Activated naive CD4-positive, alpha-beta T cell treated with anti-CD3 and anti-CD28 coated beads, Interleukin-2, amount 50 U/mL, for 72 hours (primary cell): Measurements from ENCODE around the gene VASN. TPM values are rescaled to one million over a fixed set of nuclear protein-coding genes. Genes with fewer than 3 reads are reported as not detected.
"Not testable (repeated sequence)": the region's sequence is repeated elsewhere in the genome, so short reads cannot be mapped to it uniquely, and the experiment has no call there.

Experiments used
- ATAC-seq, 2 donors: fragments of 150-1000 bp; cut with Tn5 transposase; 2 replicates each; pipeline ENCODE4 v1.10.0; 2021; ENCODE audit warnings: mild to moderate bottlenecking in 2 of 2, moderate library complexity in 2 of 2
- DNase-seq, 2 donors: peaks; one replicate each; pipeline ENCODE4 v3.0.0; 2021 to 2022; ENCODE audit warnings: low spot score in 2 of 2
- H3K27ac Mint-ChIP-seq, 2 donors: one replicate each; pipeline ENCODE4 v1.8.0; 2022; ENCODE audit warnings: mild to moderate bottlenecking in 2 of 2, mixed read lengths in 2 of 2
- H3K36me3 Mint-ChIP-seq, 2 donors: one replicate each; pipeline ENCODE4 v1.8.0; 2022; ENCODE audit warnings: mixed read lengths in 2 of 2
- H3K9me3 Mint-ChIP-seq, 2 donors: one replicate each; pipeline ENCODE4 v1.8.0; 2022; ENCODE audit warnings: mixed read lengths in 2 of 2
- total RNA-seq, 2 donors: library from RNA; stranded (reverse); gene quantifications; one replicate each; pipeline ENCODE4 v1.2.3, GENCODE V29; 2022

VASN gene
- total RNA-seq, 2 donors from 2014 or later, result not detected

- H3K36me3 Mint-ChIP-seq, ATAC-seq, H3K9me3 Mint-ChIP-seq, DNase-seq: not testable (repeated sequence)
- peak overlapping the region in 1 of 2 donors; percentile 29 for H3K27ac Mint-ChIP-seq
These were observed 37.9 kb upstream of the VASN start for GRCh38 chr16:4333714-4334113.

DNA sequence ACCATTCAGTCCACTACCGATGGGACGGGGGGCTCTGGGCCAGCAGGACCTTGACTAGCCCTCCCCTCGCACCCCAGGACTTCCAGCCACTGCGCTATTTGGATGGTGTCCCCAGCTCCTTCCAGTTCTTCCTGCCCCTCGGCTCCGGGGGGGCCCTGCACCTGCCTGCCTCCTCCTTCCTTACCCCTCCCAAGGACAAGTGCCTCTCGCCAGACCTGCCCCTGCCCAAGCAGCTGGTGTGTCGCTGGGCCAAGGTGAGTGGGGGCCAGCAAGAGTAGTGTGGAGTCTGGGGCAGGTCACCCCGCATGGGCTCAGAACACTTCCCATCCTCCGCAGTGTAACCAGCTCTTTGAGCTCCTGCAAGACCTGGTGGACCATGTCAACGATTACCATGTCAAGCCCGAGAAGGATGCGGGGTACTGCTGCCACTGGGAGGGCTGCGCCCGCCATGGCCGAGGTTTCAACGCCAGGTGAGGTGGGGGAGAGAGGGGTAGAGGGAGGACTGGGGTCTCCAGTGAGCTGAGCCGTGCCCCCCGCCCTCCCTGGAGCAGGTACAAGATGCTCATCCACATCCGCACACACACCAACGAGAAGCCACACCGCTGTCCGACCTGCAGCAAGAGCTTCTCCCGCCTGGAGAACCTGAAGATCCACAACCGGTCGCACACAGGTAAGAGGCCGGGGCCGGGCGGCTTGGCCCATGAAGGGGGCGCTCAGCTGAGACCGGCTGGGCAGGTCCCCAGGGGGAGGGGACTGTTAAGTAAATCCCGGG is 36.7 kb upstream of the VASN start:
- no peaks in the 10 kb centered on the region for H3K9me3 Mint-ChIP-seq
- H3K27ac Mint-ChIP-seq, result no peak overlapping the region
- H3K36me3 Mint-ChIP-seq, result no peaks in the 10 kb centered on the region
- ATAC-seq (no peak), DNase-seq (no peak)

- no peak for DNase-seq
- Mint-ChIP-seq H3K27ac (no peak overlapping the region), H3K36me3 (no peaks in the 10 kb centered on the region), H3K9me3 (no peaks in the 10 kb centered on the region)
- no peak for ATAC-seq
These were observed 34.7 kb upstream of the VASN start for GRCh38 chr16:4336701-4337539.

DNA sequence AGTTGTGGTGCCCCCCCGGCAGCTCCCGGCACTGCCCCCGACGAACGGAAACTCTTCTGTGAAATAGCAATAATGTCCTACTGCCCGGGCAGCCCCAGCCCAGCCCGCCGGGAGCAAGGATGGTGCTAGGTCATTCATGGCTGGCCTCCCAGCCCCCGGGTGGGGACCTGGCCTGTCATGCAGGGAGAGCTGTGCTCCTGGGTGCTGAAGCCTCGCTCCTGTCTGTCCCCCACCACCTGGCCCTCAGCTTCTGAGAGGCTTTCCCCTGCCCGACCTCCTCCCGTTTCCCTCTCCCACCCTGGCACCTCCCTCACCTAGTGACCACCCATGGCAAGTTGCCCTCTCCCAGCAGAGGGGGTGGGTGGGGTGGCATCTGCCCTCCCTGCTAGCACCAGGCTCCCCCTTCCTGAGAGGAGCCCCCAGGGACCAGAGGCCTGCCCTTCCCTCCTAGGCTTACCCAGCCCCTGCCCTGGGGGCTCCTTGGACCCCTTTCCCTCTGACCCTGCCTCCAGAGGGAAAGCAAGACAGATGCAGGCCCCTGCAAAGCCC is 34.0 kb upstream of the VASN start:
- no peak overlapping the region for H3K27ac Mint-ChIP-seq
- no peaks in the 10 kb centered on the region for H3K36me3 Mint-ChIP-seq
- DNase-seq (no peak), ATAC-seq (no peak)
- H3K9me3 Mint-ChIP-seq, result no peaks in the 10 kb centered on the region

DNA sequence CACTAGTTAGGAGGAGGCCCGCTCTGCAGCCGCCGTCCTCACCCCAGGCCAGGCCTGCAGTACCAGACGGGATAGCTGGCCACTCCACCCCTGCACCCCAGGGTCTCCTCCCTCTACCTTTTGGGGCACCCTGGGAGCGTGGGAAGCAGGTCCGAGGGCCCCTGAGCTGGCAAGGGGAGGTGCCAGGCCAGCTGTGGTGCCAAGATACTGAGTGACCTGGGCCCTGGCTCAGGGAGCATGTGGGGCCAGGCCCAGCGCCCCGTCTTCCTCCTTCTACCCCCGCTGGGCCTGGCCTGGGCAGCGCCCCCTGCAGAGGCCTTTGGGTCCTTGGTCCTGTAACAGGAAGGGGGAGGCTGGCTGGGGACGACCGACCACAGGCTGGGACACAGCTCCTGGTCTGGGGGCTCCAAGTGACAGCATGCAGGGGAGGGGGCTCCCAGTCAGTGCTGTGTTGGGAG is 33.5 kb upstream of the VASN start:
- no peaks in the 10 kb centered on the region for H3K9me3 Mint-ChIP-seq

DNA sequence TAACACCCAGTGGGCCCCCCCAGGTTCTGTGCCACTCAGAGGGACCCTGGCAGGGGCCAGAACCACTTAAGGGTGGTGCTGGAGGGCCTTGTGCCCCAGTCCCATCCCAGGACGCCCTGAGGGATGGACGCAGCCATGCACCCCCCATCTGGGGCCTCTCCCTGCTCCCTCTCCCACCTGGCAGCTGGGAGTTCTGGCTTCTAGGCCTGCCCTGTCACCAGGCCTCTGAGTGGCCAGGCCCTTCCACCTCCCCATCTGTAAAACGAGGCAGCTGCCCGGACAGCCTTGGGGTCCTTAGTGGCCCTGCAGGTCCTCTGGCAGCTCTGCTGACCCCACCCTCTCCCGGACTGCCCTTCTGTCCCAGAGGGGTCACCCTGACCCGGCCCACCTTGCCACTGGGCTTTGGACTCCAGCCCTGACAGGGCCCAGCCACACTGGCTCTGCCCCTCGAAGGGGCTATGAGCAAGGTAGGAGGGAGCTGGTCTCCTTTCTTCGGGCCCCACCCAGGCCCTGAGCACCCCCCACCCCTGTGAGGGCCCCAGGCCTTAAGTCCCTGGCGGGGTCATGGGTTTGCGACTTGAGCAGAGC is 32.8 kb upstream of the VASN start:
- no peak overlapping the region for H3K27ac Mint-ChIP-seq
- H3K36me3 Mint-ChIP-seq, result no peaks in the 10 kb centered on the region
- DNase-seq (no peak), ATAC-seq (no peak)
- H3K9me3 Mint-ChIP-seq, result no peaks in the 10 kb centered on the region

More for the DNA sequence above, 33.5 kb upstream of the VASN start:
- H3K27ac Mint-ChIP-seq, result no peak overlapping the region
- DNase-seq (no peak), ATAC-seq (no peak)
- no peaks in the 10 kb centered on the region for H3K36me3 Mint-ChIP-seq

GRCh38 chr16:4339455-4339854 is 32.2 kb upstream of the VASN start:
- no peaks in the 10 kb centered on the region for H3K9me3 Mint-ChIP-seq

GRCh38 chr16:4339909-4340308 is 31.7 kb upstream of the VASN start:
- ATAC-seq, result no peak
- Mint-ChIP-seq H3K9me3 (no peaks in the 10 kb centered on the region), H3K27ac (no peak overlapping the region), H3K36me3 (no peaks in the 10 kb centered on the region)
- no peak for DNase-seq

More at GRCh38 chr16:4339455-4339854, 32.2 kb upstream of the VASN start:
- no peak for ATAC-seq
- Mint-ChIP-seq H3K36me3 (no peaks in the 10 kb centered on the region), H3K27ac (no peak overlapping the region)
- no peak for DNase-seq

- ATAC-seq (no peak), DNase-seq (no peak)
- Mint-ChIP-seq H3K36me3 (no peaks in the 10 kb centered on the region), H3K9me3 (no peaks in the 10 kb centered on the region), H3K27ac (no peak overlapping the region)
These were observed 31.2 kb upstream of the VASN start for GRCh38 chr16:4340443-4340842.

DNA sequence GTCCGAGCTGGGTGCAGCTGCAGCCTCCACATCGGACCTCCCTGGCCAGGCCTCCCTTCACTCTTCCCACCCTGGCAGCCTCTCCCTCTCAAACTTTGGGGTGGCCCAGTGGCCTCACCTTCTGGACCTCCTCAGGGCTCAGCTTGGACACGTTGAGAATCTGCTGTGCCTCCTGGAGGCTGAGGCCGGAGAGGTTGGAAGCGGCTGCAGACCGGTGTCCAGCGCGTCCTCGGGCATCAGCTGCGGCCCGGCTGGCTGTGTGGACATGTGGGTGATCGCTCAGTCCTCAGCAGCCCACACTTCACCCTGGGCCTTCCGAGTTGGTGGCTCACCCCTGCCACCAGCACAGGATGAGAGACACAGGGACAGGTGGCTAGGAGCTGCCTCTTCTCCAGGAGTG is 30.4 kb upstream of the VASN start:
- no peaks in the 10 kb centered on the region for H3K36me3 Mint-ChIP-seq
- no peaks in the 10 kb centered on the region for H3K9me3 Mint-ChIP-seq
- no peak overlapping the region for H3K27ac Mint-ChIP-seq
- ATAC-seq, result no peak
- DNase-seq, result no peak

GRCh38 chr16:4342866-4343744 is 28.5 kb upstream of the VASN start:
- no peak for ATAC-seq

GRCh38 chr16:4344300-4344982 is 27.2 kb upstream of the VASN start:
- not testable (repeated sequence) for H3K9me3 Mint-ChIP-seq, H3K36me3 Mint-ChIP-seq
- H3K27ac Mint-ChIP-seq, result peak overlapping the region in 1 of 2 donors; percentile 33

More at GRCh38 chr16:4342866-4343744, 28.5 kb upstream of the VASN start:
- no peak for DNase-seq
- Mint-ChIP-seq H3K36me3 (no peaks in the 10 kb centered on the region), H3K27ac (peak overlapping the region in 1 of 2 donors; percentile 81), H3K9me3 (no peaks in the 10 kb centered on the region)

GRCh38 chr16:4344983-4345835 is 26.4 kb upstream of the VASN start:
- no peak for ATAC-seq
- Mint-ChIP-seq H3K27ac (peak overlapping the region in 1 of 2 donors; percentile 33), H3K9me3 (no peaks in the 10 kb centered on the region), H3K36me3 (no peaks in the 10 kb centered on the region)
- no peak for DNase-seq

More at GRCh38 chr16:4344300-4344982, 27.2 kb upstream of the VASN start:
- not testable (repeated sequence) for ATAC-seq, DNase-seq

GRCh38 chr16:4345836-4346781 is 25.5 kb upstream of the VASN start:
- H3K27ac Mint-ChIP-seq, result no peak overlapping the region
- DNase-seq, result no peak
- peaks cover 0 to 6% of the 10 kb centered on the region in 2 donors for H3K36me3 Mint-ChIP-seq
- no peaks in the 10 kb centered on the region for H3K9me3 Mint-ChIP-seq
- ATAC-seq, result no peak
